Astrocyte of the cerebellum (primary cell): ENCODE data around the gene IFT80.

Source experiments
- DNase-seq: peaks from one replicate; pipeline ENCODE4 v3.0.0-alpha.2; 2011; ENCODE audit warnings: low read depth
- H3K4me3 ChIP-seq: 2 replicates; pipeline ENCODE4 v1.5.1; 2011; ENCODE audit warnings: mild to moderate bottlenecking, low read depth, low read length, moderate library complexity
- CTCF ChIP-seq: IDR thresholded peaks from 2 replicates; pipeline ENCODE4 v1.5.1; 2012; ENCODE audit warnings: low read length, low read depth, moderate library complexity, mild to moderate bottlenecking; ENCODE audit errors: missing control alignments
- in situ Hi-C: cut with HindIII; loops from 2 replicates; pipeline ENCODE4 v1.10.0; 2017; ENCODE audit warnings: low sequenced_read_pairs

The IFT80 gene

DNA sequence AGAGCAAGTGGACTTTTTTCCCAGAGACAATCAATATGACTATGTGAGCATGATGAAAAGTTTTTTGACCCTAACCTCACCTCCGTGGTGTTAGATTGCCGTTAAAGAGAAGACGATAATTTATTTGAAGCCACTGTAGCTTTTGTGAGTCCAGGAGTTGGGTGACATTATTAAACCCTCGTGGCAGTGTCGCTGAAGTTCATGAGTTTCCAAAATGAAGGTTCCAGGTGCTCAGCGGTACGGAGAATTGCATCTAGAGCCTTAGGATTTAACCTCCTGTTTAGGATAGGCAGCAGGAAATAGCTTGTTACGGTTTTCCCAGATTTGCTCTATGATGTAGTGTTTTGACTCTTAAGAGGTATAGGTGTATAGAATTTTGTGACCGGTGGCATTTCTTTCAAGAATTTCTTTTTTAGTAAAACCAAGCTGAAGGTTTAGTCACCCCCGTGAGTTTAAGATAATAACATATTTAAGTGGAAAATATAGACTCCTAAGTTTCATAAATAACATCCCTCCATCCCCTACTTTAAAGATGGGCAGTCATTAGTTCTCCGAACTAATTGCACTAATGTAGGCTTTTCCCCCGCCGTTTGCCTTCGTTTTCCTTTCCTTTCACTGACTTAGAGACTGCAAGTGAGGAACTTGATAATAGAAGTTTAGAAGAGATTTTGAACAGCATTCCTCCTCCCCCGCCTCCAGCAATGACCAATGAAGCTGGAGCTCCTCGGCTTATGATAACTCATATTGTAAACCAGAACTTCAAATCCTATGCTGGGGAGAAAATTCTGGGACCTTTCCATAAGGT, 2.5 kb upstream of the IFT80 start:
- DNase-seq = no peak
- no peak for TF ChIP-seq CTCF
- peak overlapping the region; percentile 58 for H3K4me3 ChIP-seq
- in situ Hi-C loops = no loop called here

- peak overlapping the region; percentile 58 for H3K4me3 ChIP-seq
- TF ChIP-seq CTCF = no peak
- no peak for DNase-seq
- in situ Hi-C loops = no loop called here
These were observed 1.7 kb upstream of the IFT80 start for GRCh38 chr3:160400702-160401150.

- peak overlapping the region; percentile 58 for H3K4me3 ChIP-seq
- no peak for DNase-seq
- in situ Hi-C loops = no loop called here
- no peak for TF ChIP-seq CTCF
These were observed 1.1 kb upstream of the IFT80 start for GRCh38 chr3:160400030-160400701.

DNA sequence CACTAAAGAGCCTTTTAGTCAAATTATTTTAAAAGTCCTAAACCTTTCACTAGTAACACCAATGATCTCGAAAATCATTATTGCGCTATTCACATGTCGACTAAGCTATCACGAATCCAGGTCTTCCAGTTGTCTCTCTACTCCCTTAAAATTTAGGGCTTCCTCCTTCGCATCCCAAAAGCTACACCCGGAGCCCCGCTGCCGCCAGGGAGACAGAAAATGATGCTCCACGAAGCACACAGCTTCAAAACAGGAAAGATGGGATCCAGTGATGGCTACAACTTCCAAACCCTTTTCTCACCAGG, 253 bp downstream of the IFT80 start:
- TF ChIP-seq CTCF = peak; percentile 8
- no peak for DNase-seq
- peak overlapping the region; percentile 58 for H3K4me3 ChIP-seq
- in situ Hi-C loops = no loop called here

- DNase-seq = peak; percentile 84
- TF ChIP-seq CTCF = no peak
- in situ Hi-C loops = no loop called here
- no peak overlapping the region for H3K4me3 ChIP-seq
These were observed 3.7 kb downstream of the IFT80 start for GRCh38 chr3:160395297-160395696.

GRCh38 chr3:160394009-160394392, 5.0 kb downstream of the IFT80 start:
- no peak for DNase-seq
- no peak overlapping the region for H3K4me3 ChIP-seq
- in situ Hi-C loops = no loop called here
- no peak for TF ChIP-seq CTCF
